Measurements from ENCODE around the gene ARF1. TPM values are rescaled to one million over a fixed set of nuclear protein-coding genes. Genes with fewer than 3 reads are reported as not detected.

ARF1 gene
- total RNA-seq, 1 experiment from 2014 or later, result 107 TPM

DNA sequence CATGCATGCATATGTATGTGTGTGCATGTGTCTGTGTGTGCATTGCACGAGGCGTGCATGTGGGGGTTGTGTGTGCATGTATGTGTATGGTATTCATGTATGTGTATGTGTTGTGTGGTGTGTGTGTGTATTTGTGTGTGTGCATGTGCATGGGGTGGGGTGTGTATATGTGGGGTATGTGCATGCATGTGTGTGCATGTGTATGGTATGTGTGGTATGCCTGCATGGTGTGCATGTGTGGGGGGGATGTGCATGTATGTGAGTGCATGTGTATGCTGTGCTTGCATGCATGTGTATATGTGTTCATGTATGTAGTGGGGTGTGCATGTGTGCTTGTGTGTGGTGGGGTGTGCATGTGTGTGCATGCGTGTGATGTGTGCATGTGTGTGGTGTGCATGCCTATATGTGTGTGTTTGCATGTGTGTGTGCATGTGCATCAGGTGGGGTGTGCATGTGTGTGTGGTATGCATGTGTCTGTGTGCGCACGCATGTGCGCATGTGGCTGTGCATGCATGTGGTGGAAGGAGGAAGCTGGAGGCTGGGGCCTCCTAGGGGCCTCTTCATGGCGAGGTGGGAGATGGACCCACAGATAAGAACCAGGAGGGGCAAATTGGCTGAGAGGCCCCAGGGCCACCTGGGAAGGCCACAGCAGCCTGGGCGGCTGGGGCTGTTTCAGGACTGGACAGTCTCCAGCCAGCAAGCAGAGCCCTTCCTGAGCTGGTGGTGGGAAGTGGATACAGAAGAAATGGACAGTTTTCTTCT lies 35.9 kb upstream of the ARF1 start:
- H2AFZ ChIP-seq (ENCODE audit: low read length), result no peak overlapping the region
- no peaks in the 10 kb centered on the region for H3K36me3 ChIP-seq (ENCODE audit: insufficient read depth, low read length)
- H4K20me1 ChIP-seq (ENCODE audit: insufficient read depth, low read depth, low read length), result no peaks in the 10 kb centered on the region
- H3K27ac ChIP-seq (ENCODE audit: low read length), result no peak overlapping the region
- no peak overlapping the region for H3K4me3 ChIP-seq (ENCODE audit: low read length)
- no peak for DNase-seq
- no peaks in the 10 kb centered on the region for H3K9me2 ChIP-seq (replicated peaks; ENCODE audit: insufficient read depth, low read length)
- no peaks in the 10 kb centered on the region for H3K79me2 ChIP-seq (ENCODE audit: low read length)
- no peaks in the 10 kb centered on the region for H3K4me1 ChIP-seq (ENCODE audit: low read length)
- H3K9me3 ChIP-seq (ENCODE audit: low read length), result no peaks in the 10 kb centered on the region
- H3K9ac ChIP-seq (ENCODE audit: low read length), result no peak overlapping the region
- no peak overlapping the region for H3K4me2 ChIP-seq (ENCODE audit: low read depth, low read length, poor library complexity, severe bottlenecking)
- no peaks in the 10 kb centered on the region for H3K27me3 ChIP-seq (ENCODE audit: low read length)

DNA sequence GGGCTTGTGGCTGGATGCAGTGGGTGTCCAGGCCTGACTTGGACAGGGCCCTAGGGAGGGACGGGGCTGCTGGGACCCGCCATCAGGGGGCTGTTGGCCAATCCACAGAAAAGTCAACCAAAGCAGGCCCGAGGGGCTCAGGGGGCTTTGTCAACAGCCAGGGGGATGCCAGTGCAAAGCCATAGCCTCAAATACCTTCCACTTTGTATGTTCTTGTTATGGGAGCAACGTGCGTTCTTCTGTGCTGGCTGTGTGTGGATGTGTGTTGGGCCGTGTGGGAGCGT lies 35.4 kb upstream of the ARF1 start:
- no peak overlapping the region for H3K27ac ChIP-seq (ENCODE audit: low read length)
- H3K4me2 ChIP-seq (ENCODE audit: low read depth, low read length, poor library complexity, severe bottlenecking), result no peak overlapping the region
- no peaks in the 10 kb centered on the region for H4K20me1 ChIP-seq (ENCODE audit: insufficient read depth, low read depth, low read length)
- no peak overlapping the region for H3K4me3 ChIP-seq (ENCODE audit: low read length)
- no peak overlapping the region for H3K9ac ChIP-seq (ENCODE audit: low read length)
- H3K9me2 ChIP-seq (replicated peaks; ENCODE audit: insufficient read depth, low read length), result no peaks in the 10 kb centered on the region
- no peaks in the 10 kb centered on the region for H3K9me3 ChIP-seq (ENCODE audit: low read length)
- no peak for DNase-seq
- no peaks in the 10 kb centered on the region for H3K4me1 ChIP-seq (ENCODE audit: low read length)
- no peaks in the 10 kb centered on the region for H3K36me3 ChIP-seq (ENCODE audit: insufficient read depth, low read length)
- H3K27me3 ChIP-seq (ENCODE audit: low read length), result no peaks in the 10 kb centered on the region
- H2AFZ ChIP-seq (ENCODE audit: low read length), result no peak overlapping the region
- H3K79me2 ChIP-seq (ENCODE audit: low read length), result no peaks in the 10 kb centered on the region

DNA sequence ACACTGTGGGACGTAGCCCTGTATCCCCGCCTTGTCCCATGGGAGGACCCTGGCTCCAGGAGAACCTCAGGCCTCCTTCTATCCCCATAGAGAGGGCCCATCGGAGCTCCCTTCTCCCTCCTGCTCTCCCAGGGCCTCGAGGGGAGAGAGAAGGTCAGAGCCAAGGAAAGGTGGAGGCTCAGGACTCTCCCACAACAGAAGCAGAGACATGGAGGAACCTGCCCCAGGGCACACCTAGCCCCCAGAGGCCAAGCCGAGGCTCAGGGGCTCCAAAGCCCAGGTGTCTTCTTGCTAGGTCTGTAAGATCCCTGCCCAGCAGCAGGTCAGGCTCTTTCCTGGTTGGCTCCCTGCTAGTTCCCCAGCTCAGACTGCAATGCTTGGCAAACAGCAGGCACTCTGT lies 34.4 kb upstream of the ARF1 start:
- Histone ChIP-seq H4K20me1 (ENCODE audit: insufficient read depth, low read depth, low read length) (no peaks in the 10 kb centered on the region), H3K4me1 (ENCODE audit: low read length) (no peaks in the 10 kb centered on the region), H3K4me3 (ENCODE audit: low read length) (no peak overlapping the region), H3K79me2 (ENCODE audit: low read length) (no peaks in the 10 kb centered on the region), H3K9ac (ENCODE audit: low read length) (no peak overlapping the region), H3K9me2 (replicated peaks; ENCODE audit: insufficient read depth, low read length) (no peaks in the 10 kb centered on the region), H3K27ac (ENCODE audit: low read length) (no peak overlapping the region), H3K9me3 (ENCODE audit: low read length) (no peaks in the 10 kb centered on the region), H3K4me2 (ENCODE audit: low read depth, low read length, poor library complexity, severe bottlenecking) (no peak overlapping the region), H3K36me3 (ENCODE audit: insufficient read depth, low read length) (no peaks in the 10 kb centered on the region), H3K27me3 (ENCODE audit: low read length) (no peaks in the 10 kb centered on the region), H2AFZ (ENCODE audit: low read length) (no peak overlapping the region)
- DNase-seq, result no peak

DNA sequence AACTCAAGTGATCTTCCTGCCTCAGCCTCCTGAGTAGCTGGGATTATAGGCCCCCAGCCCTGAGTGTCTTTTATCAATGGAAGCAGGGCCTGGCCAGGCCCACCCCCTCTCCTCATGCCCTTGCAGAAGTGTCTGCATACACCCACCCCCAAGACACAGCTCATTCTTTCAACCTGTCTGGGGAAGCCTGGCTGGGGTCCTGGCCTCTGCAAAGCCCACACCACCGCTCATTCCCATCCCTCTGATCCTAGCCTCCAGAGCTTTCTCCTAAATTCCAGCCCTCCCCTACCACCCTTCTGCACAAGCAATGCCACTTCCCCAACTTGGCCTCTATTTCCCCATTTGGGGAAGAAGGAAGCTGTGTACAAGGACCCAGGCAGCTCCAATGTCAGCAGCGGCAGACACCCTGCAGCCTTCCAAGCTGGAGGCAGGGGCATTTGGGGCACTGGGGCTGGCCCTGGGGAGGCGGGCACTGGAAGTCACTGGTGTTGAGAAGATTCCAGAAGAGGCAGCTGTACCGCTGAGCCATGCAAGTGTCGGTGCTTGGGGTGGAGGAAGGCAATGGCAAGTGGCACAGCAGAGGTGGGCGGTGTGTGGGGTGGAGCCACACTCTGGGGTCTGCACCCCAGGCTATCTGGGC lies 33.7 kb upstream of the ARF1 start:
- no peak overlapping the region for H2AFZ ChIP-seq (ENCODE audit: low read length)
- no peak overlapping the region for H3K9ac ChIP-seq (ENCODE audit: low read length)
- no peak overlapping the region for H3K4me2 ChIP-seq (ENCODE audit: low read depth, low read length, poor library complexity, severe bottlenecking)
- no peaks in the 10 kb centered on the region for H3K27me3 ChIP-seq (ENCODE audit: low read length)
- H3K27ac ChIP-seq (ENCODE audit: low read length), result no peak overlapping the region
- H3K9me2 ChIP-seq (replicated peaks; ENCODE audit: insufficient read depth, low read length), result no peaks in the 10 kb centered on the region
- no peaks in the 10 kb centered on the region for H3K4me1 ChIP-seq (ENCODE audit: low read length)
- H3K36me3 ChIP-seq (ENCODE audit: insufficient read depth, low read length), result no peaks in the 10 kb centered on the region
- no peaks in the 10 kb centered on the region for H3K79me2 ChIP-seq (ENCODE audit: low read length)
- no peaks in the 10 kb centered on the region for H4K20me1 ChIP-seq (ENCODE audit: insufficient read depth, low read depth, low read length)
- no peak for DNase-seq
- no peak overlapping the region for H3K4me3 ChIP-seq (ENCODE audit: low read length)
- H3K9me3 ChIP-seq (ENCODE audit: low read length), result no peaks in the 10 kb centered on the region

DNA sequence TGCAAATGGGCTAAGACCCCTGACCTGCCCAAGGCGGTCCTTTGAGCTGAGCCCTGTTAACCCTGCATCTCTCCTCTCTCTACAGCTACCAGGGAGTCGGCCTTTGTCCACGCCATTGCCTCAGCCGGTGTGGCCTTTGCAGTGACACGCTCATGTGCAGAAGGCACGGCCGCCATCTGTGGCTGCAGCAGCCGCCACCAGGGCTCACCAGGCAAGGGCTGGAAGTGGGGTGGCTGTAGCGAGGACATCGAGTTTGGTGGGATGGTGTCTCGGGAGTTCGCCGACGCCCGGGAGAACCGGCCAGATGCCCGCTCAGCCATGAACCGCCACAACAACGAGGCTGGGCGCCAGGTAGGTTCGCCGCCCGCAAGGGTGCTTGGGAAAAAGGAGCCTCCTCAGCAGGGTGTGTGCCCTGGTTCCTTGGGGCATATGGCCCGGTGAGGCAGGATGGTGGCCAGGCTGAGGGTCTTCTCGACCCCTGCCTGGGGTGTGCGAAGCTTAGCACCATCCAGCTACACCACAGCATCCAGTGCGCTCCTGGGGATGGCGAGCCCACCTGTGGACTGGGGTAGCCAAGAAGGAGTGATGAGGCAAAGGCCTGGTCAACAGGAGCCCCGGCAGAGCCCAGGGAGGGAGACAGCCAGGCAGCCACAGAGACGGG lies 31.8 kb upstream of the ARF1 start:
- H3K4me3 ChIP-seq (ENCODE audit: low read length), result no peak overlapping the region
- H2AFZ ChIP-seq (ENCODE audit: low read length), result no peak overlapping the region
- H3K27me3 ChIP-seq (ENCODE audit: low read length), result no peaks in the 10 kb centered on the region
- no peaks in the 10 kb centered on the region for H3K9me3 ChIP-seq (ENCODE audit: low read length)
- no peak for DNase-seq
- H3K9ac ChIP-seq (ENCODE audit: low read length), result no peak overlapping the region
- no peak overlapping the region for H3K27ac ChIP-seq (ENCODE audit: low read length)
- H3K9me2 ChIP-seq (replicated peaks; ENCODE audit: insufficient read depth, low read length), result no peaks in the 10 kb centered on the region
- no peaks in the 10 kb centered on the region for H3K79me2 ChIP-seq (ENCODE audit: low read length)
- no peak overlapping the region for H3K4me2 ChIP-seq (ENCODE audit: low read depth, low read length, poor library complexity, severe bottlenecking)
- no peaks in the 10 kb centered on the region for H3K36me3 ChIP-seq (ENCODE audit: insufficient read depth, low read length)
- no peaks in the 10 kb centered on the region for H4K20me1 ChIP-seq (ENCODE audit: insufficient read depth, low read depth, low read length)
- no peaks in the 10 kb centered on the region for H3K4me1 ChIP-seq (ENCODE audit: low read length)

GRCh38 chr1:228058172-228058948 lies 24.1 kb upstream of the ARF1 start:
- Histone ChIP-seq H3K4me1 (ENCODE audit: low read length) (no peaks in the 10 kb centered on the region), H3K27me3 (ENCODE audit: low read length) (no peaks in the 10 kb centered on the region), H3K36me3 (ENCODE audit: insufficient read depth, low read length) (no peaks in the 10 kb centered on the region), H3K9ac (ENCODE audit: low read length) (no peak overlapping the region), H3K27ac (ENCODE audit: low read length) (no peak overlapping the region), H2AFZ (ENCODE audit: low read length) (no peak overlapping the region), H3K4me2 (ENCODE audit: low read depth, low read length, poor library complexity, severe bottlenecking) (no peak overlapping the region), H3K79me2 (ENCODE audit: low read length) (no peaks in the 10 kb centered on the region), H3K9me2 (replicated peaks; ENCODE audit: insufficient read depth, low read length) (no peaks in the 10 kb centered on the region), H4K20me1 (ENCODE audit: insufficient read depth, low read depth, low read length) (no peaks in the 10 kb centered on the region), H3K4me3 (ENCODE audit: low read length) (no peak overlapping the region), H3K9me3 (ENCODE audit: low read length) (no peaks in the 10 kb centered on the region)
- DNase-seq, result no peak

DNA sequence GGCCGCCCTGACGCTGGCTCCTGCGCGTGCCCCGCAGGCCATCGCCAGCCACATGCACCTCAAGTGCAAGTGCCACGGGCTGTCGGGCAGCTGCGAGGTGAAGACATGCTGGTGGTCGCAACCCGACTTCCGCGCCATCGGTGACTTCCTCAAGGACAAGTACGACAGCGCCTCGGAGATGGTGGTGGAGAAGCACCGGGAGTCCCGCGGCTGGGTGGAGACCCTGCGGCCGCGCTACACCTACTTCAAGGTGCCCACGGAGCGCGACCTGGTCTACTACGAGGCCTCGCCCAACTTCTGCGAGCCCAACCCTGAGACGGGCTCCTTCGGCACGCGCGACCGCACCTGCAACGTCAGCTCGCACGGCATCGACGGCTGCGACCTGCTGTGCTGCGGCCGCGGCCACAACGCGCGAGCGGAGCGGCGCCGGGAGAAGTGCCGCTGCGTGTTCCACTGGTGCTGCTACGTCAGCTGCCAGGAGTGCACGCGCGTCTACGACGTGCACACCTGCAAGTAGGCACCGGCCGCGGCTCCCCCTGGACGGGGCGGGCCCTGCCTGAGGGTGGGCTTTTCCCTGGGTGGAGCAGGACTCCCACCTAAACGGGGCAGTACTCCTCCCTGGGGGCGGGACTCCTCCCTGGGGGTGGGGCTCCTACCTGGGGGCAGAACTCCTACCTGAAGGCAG lies 23.4 kb upstream of the ARF1 start:
- DNase-seq, result no peak
- H3K9ac ChIP-seq (ENCODE audit: low read length), result no peak overlapping the region

More for the DNA sequence above, 23.4 kb upstream of the ARF1 start:
- no peaks in the 10 kb centered on the region for H3K4me1 ChIP-seq (ENCODE audit: low read length)
- H2AFZ ChIP-seq (ENCODE audit: low read length), result no peak overlapping the region
- H3K79me2 ChIP-seq (ENCODE audit: low read length), result no peaks in the 10 kb centered on the region
- no peaks in the 10 kb centered on the region for H3K9me2 ChIP-seq (replicated peaks; ENCODE audit: insufficient read depth, low read length)
- H3K4me2 ChIP-seq (ENCODE audit: low read depth, low read length, poor library complexity, severe bottlenecking), result no peak overlapping the region
- no peak overlapping the region for H3K4me3 ChIP-seq (ENCODE audit: low read length)
- H3K9me3 ChIP-seq (ENCODE audit: low read length), result no peaks in the 10 kb centered on the region
- no peak overlapping the region for H3K27ac ChIP-seq (ENCODE audit: low read length)
- H3K36me3 ChIP-seq (ENCODE audit: insufficient read depth, low read length), result no peaks in the 10 kb centered on the region
- H3K27me3 ChIP-seq (ENCODE audit: low read length), result no peaks in the 10 kb centered on the region
- H4K20me1 ChIP-seq (ENCODE audit: insufficient read depth, low read depth, low read length), result no peaks in the 10 kb centered on the region
